GM21447 (cell line): ENCODE data around the gene PRM3.
A peak's percentile ranks its signal among the peaks of the same experiment; 100 is the strongest.

Experiments
- ATAC-seq: cut with Tn5 transposase; IDR thresholded peaks from one replicate; pipeline ENCODE4 v1.9.1; 2021; ENCODE audit not compliant: unreplicated experiment

PRM3 gene

DNA sequence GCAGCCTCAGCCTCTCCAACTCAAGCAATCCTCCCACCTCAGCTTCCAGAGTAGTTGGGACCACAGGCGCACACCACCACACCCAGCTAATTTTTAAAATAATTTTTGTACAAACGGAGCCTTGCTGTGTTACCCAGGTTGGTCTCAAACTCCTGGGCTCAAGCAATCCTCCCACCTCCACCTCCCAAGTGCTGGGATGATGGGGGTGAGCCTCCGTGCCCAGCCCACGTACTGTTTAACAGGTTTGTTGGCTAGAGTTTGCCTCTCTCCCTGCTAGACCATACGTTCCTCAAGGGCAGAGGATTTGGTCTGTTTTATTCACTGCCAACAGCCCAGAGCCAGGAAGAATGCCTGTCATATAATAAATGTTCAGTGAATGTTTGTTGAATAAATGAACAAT, 44.0 kb downstream of the PRM3 start:
- no peak for ATAC-seq

GRCh38 chr16:11225677-11226549, 47.5 kb downstream of the PRM3 start:
- no peak for ATAC-seq

- peak; percentile 82 for ATAC-seq
Measured at GRCh38 chr16:11224894-11225676, 48.3 kb downstream of the PRM3 start.

DNA sequence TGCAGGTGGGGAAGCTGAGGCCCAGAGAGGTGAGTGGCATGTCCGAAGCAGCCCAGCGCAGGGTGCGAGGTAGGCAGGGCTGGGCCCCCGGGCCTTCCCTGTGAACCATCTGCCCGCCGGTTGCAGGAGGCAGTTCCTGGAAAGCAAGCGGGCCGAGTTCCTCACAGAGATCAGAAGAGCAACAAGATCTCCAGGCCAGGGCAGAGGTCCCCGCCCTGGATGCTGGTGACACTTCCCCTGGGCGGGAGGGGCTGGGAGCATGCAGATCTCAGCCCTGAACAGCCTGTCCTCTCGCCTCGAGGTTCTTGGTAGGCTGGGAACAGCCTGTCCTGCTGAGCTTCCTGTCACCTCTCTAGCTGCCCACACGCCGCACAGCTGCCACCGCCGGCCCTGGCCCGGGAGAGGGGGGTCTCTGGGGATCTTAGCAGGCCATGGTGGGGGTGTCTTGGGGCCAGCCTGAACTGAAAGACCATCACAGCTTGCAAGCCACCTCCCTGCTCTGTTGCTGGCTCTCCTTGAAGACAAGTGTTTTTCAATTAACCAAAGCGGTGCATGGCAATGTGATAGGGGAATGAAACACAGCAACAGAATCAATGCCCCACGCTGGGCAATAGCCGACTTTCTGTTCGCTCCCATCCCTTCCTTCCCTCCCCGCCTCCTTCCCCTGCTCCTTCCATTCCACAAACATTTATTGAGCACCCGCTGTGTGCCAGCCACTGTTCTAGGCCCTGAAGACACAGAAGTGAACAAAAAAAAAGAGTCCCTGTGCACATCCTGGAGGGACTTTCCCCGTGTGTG, 49.1 kb downstream of the PRM3 start:
- ATAC-seq, result peak; percentile 50
